ENCODE measurements around the gene MOB3A. TPM values are rescaled to one million over a fixed set of nuclear protein-coding genes. Genes with fewer than 3 reads are reported as not detected.
"Not testable (repeated sequence)": the region's sequence is repeated elsewhere in the genome, so short reads cannot be mapped to it uniquely, and the experiment has no call there.

Gene MOB3A
- total RNA-seq, 2 donors from 2014 or later, result 11.7 to 22.1 TPM

DNA sequence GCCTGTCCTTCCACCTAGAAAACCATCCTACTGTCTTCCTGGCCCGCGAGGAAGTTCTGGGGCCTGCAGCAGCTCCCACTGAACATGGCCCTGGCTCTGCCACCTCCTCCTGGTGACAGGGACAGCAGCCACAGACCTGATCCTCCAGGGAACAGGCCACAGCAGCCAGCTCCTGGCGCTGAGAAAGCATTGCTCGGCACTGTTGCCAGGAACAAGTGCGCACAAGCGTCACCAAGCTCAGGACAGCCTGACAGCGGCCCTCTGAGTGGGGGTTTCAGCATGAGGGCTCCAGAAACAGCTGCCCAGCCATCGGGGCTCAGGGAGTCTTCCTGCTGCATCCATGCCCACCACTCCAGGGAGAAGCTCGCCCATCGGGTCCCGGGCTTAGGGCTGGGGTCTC, 33.4 kb upstream of the MOB3A start:
- no peak overlapping the region for H3K27ac ChIP-seq
- TF ChIP-seq POLR2A (IDR thresholded peaks at IDR 0.05), result no peak
- no peak for TF ChIP-seq CTCF (IDR thresholded peaks at IDR 0.05)
- ATAC-seq, result no peak
- 89% methylated on average over 11 of the region's 11 CpGs; no CpG with 5 or more reads in 1 of the 2 donors for WGBS, 2 donors
- intact Hi-C loops (cut with DNase I), result no loop called here
- H3K36me3 ChIP-seq (replicated peaks in 1 of 2; ENCODE audit: insufficient read depth in 1 of 2, low read depth in 2 of 2), result peaks cover 9 to 30% of the 10 kb centered on the region in 2 donors
- H3K9me3 ChIP-seq, result no peaks in the 10 kb centered on the region
- no peaks in the 10 kb centered on the region for H3K4me1 ChIP-seq
- no peak for DNase-seq
- no peak overlapping the region for H3K4me3 ChIP-seq
- no peaks in the 10 kb centered on the region for H3K27me3 ChIP-seq

- peaks cover 9 to 33% of the 10 kb centered on the region in 2 donors for H3K36me3 ChIP-seq (replicated peaks in 1 of 2; ENCODE audit: insufficient read depth in 1 of 2, low read depth in 2 of 2)
- DNase-seq, result no peak
- ATAC-seq, result no peak
Observed at GRCh38 chr19:2129022-2129421, 32.9 kb upstream of the MOB3A start.

GRCh38 chr19:2128252-2128651, 32.1 kb upstream of the MOB3A start:
- WGBS, 2 donors, result 94% methylated on average over 12 of the region's 34 CpGs; no CpG with 5 or more reads in 1 of the 2 donors
- H3K9me3 ChIP-seq; H3K4me3 ChIP-seq; DNase-seq; intact Hi-C loops (cut with DNase I); H3K4me1 ChIP-seq; H3K27ac ChIP-seq; H3K27me3 ChIP-seq; ATAC-seq: not testable (repeated sequence)
- H3K36me3 ChIP-seq (replicated peaks in 1 of 2; ENCODE audit: insufficient read depth in 1 of 2, low read depth in 2 of 2), result peaks cover 9 to 34% of the 10 kb centered on the region in 2 donors

More at GRCh38 chr19:2129022-2129421, 32.9 kb upstream of the MOB3A start:
- intact Hi-C loops (cut with DNase I), result no loop called here
- Histone ChIP-seq H3K4me3 (no peak overlapping the region), H3K27me3 (no peaks in the 10 kb centered on the region), H3K4me1 (no peaks in the 10 kb centered on the region), H3K27ac (no peak overlapping the region), H3K9me3 (no peaks in the 10 kb centered on the region)
- no peak for TF ChIP-seq POLR2A (IDR thresholded peaks at IDR 0.05)
- no peak for TF ChIP-seq CTCF (IDR thresholded peaks at IDR 0.05)
- 70 to 97% methylated on average over 2 to 10 of the region's 21 CpGs for WGBS, 2 donors

DNA sequence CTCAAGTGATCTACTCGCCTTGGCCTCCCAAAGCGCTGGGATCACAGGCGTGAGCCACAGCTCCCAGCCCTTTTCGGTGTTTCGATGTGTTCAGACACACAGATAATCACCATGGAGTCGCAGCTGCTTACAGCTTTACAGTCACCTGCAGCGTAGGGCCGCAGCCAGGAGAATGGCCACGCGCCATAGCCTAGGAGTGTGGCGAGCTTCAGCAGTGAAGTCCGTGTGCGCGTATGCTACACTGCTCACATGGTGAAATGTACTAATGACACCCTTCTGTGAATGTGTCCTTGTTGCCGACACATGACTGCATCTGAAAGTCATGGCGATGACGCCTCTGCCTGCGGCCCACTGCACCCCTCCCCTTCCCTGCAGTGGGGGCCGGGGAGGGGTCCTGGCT, 31.6 kb upstream of the MOB3A start:
- intact Hi-C loops (cut with DNase I), result no loop called here
- peaks cover 5 to 38% of the 10 kb centered on the region in 2 donors for H3K36me3 ChIP-seq (replicated peaks in 1 of 2; ENCODE audit: insufficient read depth in 1 of 2, low read depth in 2 of 2)
- DNase-seq (peak in 1 of 4 donors; percentile 42), ATAC-seq (no peak)
- no peak overlapping the region for H3K27ac ChIP-seq
- H3K9me3 ChIP-seq, result no peaks in the 10 kb centered on the region
- WGBS, 2 donors, result 60 to 78% methylated on average over 1 to 12 of the region's 19 CpGs
- H3K4me3 ChIP-seq, result no peak overlapping the region
- no peaks in the 10 kb centered on the region for H3K27me3 ChIP-seq
- no peak for TF ChIP-seq POLR2A (IDR thresholded peaks at IDR 0.05)
- no peak for TF ChIP-seq CTCF (IDR thresholded peaks at IDR 0.05)
- H3K4me1 ChIP-seq, result no peaks in the 10 kb centered on the region

GRCh38 chr19:2126879-2127518, 30.9 kb upstream of the MOB3A start:
- Histone ChIP-seq H3K4me1 (no peaks in the 10 kb centered on the region), H3K4me3 (no peak overlapping the region), H3K27me3 (no peaks in the 10 kb centered on the region), H3K9me3 (no peaks in the 10 kb centered on the region), H3K27ac (no peak overlapping the region), H3K36me3 (replicated peaks in 1 of 2; ENCODE audit: insufficient read depth in 1 of 2, low read depth in 2 of 2) (peaks cover 0 to 39% of the 10 kb centered on the region in 2 donors)
- WGBS, 2 donors, result 94 to 96% methylated on average over 23 to 24 of the region's 24 CpGs
- TF ChIP-seq POLR2A (IDR thresholded peaks at IDR 0.05) (no peak), CTCF (IDR thresholded peaks at IDR 0.05) (no peak)
- intact Hi-C loops (cut with DNase I), result no loop called here
- DNase-seq, result no peak
- no peak for ATAC-seq

Data from body of pancreas (tissue), 4 donors.